ENCODE results near the gene CEP57L1. TPM values are rescaled to one million over a fixed set of nuclear protein-coding genes. Genes with fewer than 3 reads are reported as not detected.

CEP57L1 gene
- total RNA-seq, 1 donor from 2014 or later, result 13.5 TPM

DNA sequence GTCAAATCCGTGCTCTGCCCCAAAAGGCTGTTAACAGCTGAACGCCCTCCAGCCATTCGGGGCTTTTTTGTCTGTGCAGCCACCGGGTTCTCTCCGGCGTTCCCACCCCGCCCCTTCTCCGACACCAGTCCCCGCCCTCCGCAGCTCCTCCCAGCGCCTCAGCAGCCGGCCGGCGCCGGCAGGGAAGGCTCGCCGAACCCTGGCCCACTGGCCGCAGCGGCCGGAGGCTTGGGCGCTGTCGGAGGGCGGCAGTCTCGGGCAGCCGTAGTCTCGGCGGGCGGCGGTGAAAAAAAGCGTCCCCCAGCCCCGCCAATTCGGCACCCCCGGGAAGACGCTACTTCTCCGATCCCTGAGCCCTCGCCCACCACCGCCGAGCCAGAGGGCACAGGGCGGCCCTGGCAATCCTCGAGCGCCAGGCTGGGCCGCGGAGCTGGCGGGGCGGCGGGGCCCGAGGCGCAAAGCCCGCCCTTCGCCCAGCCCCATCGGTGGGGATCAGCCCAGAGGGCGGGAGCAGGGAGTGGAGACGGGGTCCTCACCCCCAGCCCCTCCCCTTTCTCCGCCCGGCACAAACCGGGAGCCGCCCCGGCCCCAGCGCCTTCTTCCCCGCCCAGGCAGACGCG lies 781 bp upstream of the CEP57L1 start, which contains the start of gene SESN1:
Gene SESN1, minus strand, starts transcription at position 431 of the 620 bp plus-strand sequence. CDS start 773 bp downstream, outside the sequence.
- intact Hi-C loops (cut with DNase I), result no loop called here
- no peaks in the 10 kb centered on the region for H3K9me3 ChIP-seq
- H3K4me3 ChIP-seq, result peak within 1 kb of the TSS; percentile 58 to 77
- no peaks in the 10 kb centered on the region for H3K36me3 ChIP-seq
- H3K27ac ChIP-seq, result peak within 1 kb of the TSS; percentile 99
- DNase-seq (ENCODE audit: extremely low spot score in 2 of 2), result peak; percentile 95 to 97
- H3K4me1 ChIP-seq, result peaks cover 43% of the 10 kb centered on the region
- H3K27me3 ChIP-seq, result no peaks in the 10 kb centered on the region
- peak in 1 of 2 donors; percentile 92 for TF ChIP-seq POLR2A (IDR thresholded peaks at IDR 0.05)
- TF ChIP-seq, protein P1, sequence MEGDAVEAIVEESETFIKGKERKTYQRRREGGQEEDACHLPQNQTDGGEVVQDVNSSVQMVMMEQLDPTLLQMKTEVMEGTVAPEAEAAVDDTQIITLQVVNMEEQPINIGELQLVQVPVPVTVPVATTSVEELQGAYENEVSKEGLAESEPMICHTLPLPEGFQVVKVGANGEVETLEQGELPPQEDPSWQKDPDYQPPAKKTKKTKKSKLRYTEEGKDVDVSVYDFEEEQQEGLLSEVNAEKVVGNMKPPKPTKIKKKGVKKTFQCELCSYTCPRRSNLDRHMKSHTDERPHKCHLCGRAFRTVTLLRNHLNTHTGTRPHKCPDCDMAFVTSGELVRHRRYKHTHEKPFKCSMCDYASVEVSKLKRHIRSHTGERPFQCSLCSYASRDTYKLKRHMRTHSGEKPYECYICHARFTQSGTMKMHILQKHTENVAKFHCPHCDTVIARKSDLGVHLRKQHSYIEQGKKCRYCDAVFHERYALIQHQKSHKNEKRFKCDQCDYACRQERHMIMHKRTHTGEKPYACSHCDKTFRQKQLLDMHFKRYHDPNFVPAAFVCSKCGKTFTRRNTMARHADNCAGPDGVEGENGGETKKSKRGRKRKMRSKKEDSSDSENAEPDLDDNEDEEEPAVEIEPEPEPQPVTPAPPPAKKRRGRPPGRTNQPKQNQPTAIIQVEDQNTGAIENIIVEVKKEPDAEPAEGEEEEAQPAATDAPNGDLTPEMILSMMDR (IDR thresholded peaks at IDR 0.05), result no peak
- TF ChIP-seq POLR2AphosphoS5 (IDR thresholded peaks at IDR 0.05; ENCODE audit: insufficient read depth in 1 of 2, low read depth in 1 of 2), result peak; percentile 34 to 79

DNA sequence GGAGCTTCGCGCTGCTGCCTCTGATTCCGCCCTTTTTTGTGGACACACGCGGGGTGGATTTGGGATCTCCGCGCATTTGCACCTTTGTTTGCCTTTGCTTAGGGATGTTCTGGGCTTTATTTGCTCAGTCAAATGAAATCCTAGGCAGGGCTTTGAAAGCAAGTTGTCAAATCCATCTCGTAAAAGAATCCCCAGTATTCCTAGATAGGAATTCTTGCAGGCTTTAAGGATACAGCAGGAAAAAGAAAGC lies 453 bp downstream of the CEP57L1 start:
- no peaks in the 10 kb centered on the region for H3K36me3 ChIP-seq
- peak overlapping the region; percentile 99 for H3K27ac ChIP-seq
- peak overlapping the region; percentile 58 to 77 for H3K4me3 ChIP-seq
- TF ChIP-seq POLR2AphosphoS5 (IDR thresholded peaks at IDR 0.05; ENCODE audit: insufficient read depth in 1 of 2, low read depth in 1 of 2) (no peak), POLR2A (IDR thresholded peaks at IDR 0.05) (no peak)
- TF ChIP-seq, protein P1 (IDR thresholded peaks at IDR 0.05), result no peak
- H3K4me1 ChIP-seq, result peaks cover 40% of the 10 kb centered on the region
- no peak for DNase-seq (ENCODE audit: extremely low spot score in 2 of 2)
- H3K9me3 ChIP-seq, result no peaks in the 10 kb centered on the region
- no peaks in the 10 kb centered on the region for H3K27me3 ChIP-seq
- intact Hi-C loops (cut with DNase I), result no loop called here

DNA sequence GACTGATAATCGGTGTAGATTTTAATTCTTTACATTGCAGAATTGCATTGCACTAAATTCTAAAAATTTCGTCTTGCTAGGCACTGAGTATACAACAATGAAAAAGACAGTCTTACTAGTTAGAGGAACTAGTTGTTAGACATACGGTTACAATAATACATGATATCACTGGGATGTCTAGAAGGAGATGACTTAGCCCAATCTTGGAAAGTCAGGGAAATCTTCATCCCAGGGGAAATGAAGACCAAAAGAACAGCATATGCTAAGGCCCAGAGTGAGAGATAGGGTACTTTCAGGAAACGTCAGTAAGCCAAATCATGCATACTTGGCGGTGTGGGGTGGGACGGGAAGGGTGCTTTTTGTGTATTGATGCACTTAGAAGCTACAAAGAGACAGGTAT lies 901 bp downstream of the CEP57L1 start:
- Histone ChIP-seq H3K4me3 (peak overlapping the region; percentile 58 to 77), H3K27me3 (no peaks in the 10 kb centered on the region), H3K27ac (peak overlapping the region; percentile 99), H3K36me3 (no peaks in the 10 kb centered on the region), H3K4me1 (peaks cover 36% of the 10 kb centered on the region), H3K9me3 (no peaks in the 10 kb centered on the region)
- intact Hi-C loops (cut with DNase I), result no loop called here
- no peak for DNase-seq (ENCODE audit: extremely low spot score in 2 of 2)
- no peak for TF ChIP-seq POLR2A (IDR thresholded peaks at IDR 0.05)
- TF ChIP-seq POLR2AphosphoS5 (IDR thresholded peaks at IDR 0.05; ENCODE audit: insufficient read depth in 1 of 2, low read depth in 1 of 2), result no peak
- TF ChIP-seq, protein P1 (IDR thresholded peaks at IDR 0.05), result no peak

DNA sequence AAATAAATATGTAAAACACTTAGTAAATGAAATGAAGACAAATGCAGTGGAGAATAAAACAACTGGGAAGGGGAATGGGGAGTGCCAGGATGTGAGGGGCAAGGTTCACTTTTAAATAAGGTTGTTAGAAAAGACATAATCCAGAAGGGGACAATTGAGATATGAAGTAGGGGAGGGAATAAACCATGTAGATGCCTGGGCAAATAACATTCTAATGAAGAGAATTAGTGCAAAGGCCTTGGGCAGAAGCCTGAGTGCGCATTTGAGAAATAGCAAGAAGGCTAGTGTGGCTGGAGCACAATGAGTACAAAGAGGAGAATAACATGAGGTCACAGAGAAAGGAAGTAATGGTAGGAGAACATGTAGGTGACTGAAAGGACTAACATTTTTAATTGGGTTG lies 2.4 kb downstream of the CEP57L1 start:
- no peak for DNase-seq (ENCODE audit: extremely low spot score in 2 of 2)
- Histone ChIP-seq H3K27me3 (no peaks in the 10 kb centered on the region), H3K4me3 (no peak overlapping the region), H3K9me3 (no peaks in the 10 kb centered on the region), H3K27ac (no peak overlapping the region), H3K4me1 (peaks cover 21% of the 10 kb centered on the region), H3K36me3 (no peaks in the 10 kb centered on the region)
- TF ChIP-seq POLR2A (IDR thresholded peaks at IDR 0.05), result no peak
- TF ChIP-seq POLR2AphosphoS5 (IDR thresholded peaks at IDR 0.05; ENCODE audit: insufficient read depth in 1 of 2, low read depth in 1 of 2), result no peak
- TF ChIP-seq, protein P1 (IDR thresholded peaks at IDR 0.05), result no peak
- intact Hi-C loops (cut with DNase I), result no loop called here

DNA sequence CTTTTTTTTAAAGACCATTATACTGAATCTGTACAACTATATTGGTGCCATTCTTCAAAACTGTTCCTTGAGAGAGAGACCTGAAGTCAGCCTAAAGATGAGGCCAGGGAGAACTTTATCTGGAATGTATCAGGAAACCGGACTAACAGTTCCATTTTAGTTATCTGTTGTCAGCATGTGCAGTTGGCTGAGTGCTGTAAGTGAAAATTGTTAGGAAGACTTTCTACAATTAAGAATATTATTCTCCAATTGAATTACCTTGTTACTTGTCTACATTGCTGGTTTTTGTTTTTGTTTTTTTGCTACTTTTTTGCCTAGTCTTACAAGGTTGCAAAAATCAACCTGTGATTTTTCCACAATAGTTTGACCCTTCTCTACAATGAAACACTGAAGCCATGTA lies 7.5 kb downstream of the CEP57L1 start:
- no peak overlapping the region for H3K4me3 ChIP-seq
- no peaks in the 10 kb centered on the region for H3K9me3 ChIP-seq
- no peak for DNase-seq (ENCODE audit: extremely low spot score in 2 of 2)
- no peaks in the 10 kb centered on the region for H3K4me1 ChIP-seq
- H3K36me3 ChIP-seq, result no peaks in the 10 kb centered on the region
- H3K27ac ChIP-seq, result no peak overlapping the region
- H3K27me3 ChIP-seq, result no peaks in the 10 kb centered on the region
- intact Hi-C loops (cut with DNase I), result no loop called here
- no peak for TF ChIP-seq POLR2AphosphoS5 (IDR thresholded peaks at IDR 0.05; ENCODE audit: insufficient read depth in 1 of 2, low read depth in 1 of 2)
- TF ChIP-seq, protein P1 (IDR thresholded peaks at IDR 0.05), result no peak
- TF ChIP-seq POLR2A (IDR thresholded peaks at IDR 0.05), result no peak
